IMR-90 (cell line): ENCODE data around the gene HTT-AS. TPM values are rescaled to one million over a fixed set of nuclear protein-coding genes. Genes with fewer than 3 reads are reported as not detected.

ENCODE experiments used
- ATAC-seq: fragments of 200-7000 bp; cut with Tn5 transposase; 2 replicates; pipeline ENCODE4 v1.9.1; 2020; ENCODE audit warnings: low read depth, mild to moderate bottlenecking, moderate library complexity
- BruUV-seq: library from RNA; stranded (reverse); fragments of 400-500 nt; replicated peaks from 2 replicates; lab custom pipeline; 2021; lab: Mats Ljungman, UMichigan
- CTCF ChIA-PET: fragments of 300-600 bp; formaldehyde crosslinking; extraction: SDS; loops from one replicate; lab custom pipeline; 2021; ENCODE audit warnings: antibody characterized with exemption; lab: Yijun Ruan, JAX
- POLR2A ChIA-PET: fragments of 300-600 bp; sonication (Branson Sonifier 250); formaldehyde crosslinking; loops from one replicate; lab custom pipeline; 2022; ENCODE audit warnings: antibody characterized with exemption; ENCODE audit not compliant: unreplicated experiment; lab: Charles Lee
- DNase-seq: peaks from one replicate; pipeline ENCODE4 v3.0.0; 2013
- H2AFZ ChIP-seq: replicated peaks from 2 replicates; pipeline ENCODE3; 2013; ENCODE audit warnings: low read length, mild to moderate bottlenecking; ENCODE audit not compliant: poor library complexity
- H2AK5ac ChIP-seq: 2 replicates; pipeline ENCODE4 v1.6.1; 2013; ENCODE audit warnings: low read depth, low read length, inconsistent platforms
- H2AK9ac ChIP-seq: replicated peaks from 2 replicates; pipeline ENCODE3; 2013; ENCODE audit warnings: mild to moderate bottlenecking, low read depth, low read length, moderate library complexity; ENCODE audit not compliant: poor library complexity
- H2BK120ac ChIP-seq: 2 replicates; pipeline ENCODE4 v1.6.1; 2013; ENCODE audit warnings: low read depth, low read length, inconsistent platforms
- H2BK15ac ChIP-seq: 3 replicates; pipeline ENCODE4 v1.6.1; 2013; ENCODE audit warnings: low read depth, low read length, inconsistent platforms
- H2BK20ac ChIP-seq: 2 replicates; pipeline ENCODE4 v1.6.1; 2013; ENCODE audit warnings: low read depth, mild to moderate bottlenecking, inconsistent platforms, low read length, moderate library complexity
- H2BK5ac ChIP-seq: 2 replicates; pipeline ENCODE4 v1.6.1; 2013; ENCODE audit warnings: mild to moderate bottlenecking, low read depth, low read length, inconsistent platforms; ENCODE audit not compliant: poor library complexity, severe bottlenecking
- H3K14ac ChIP-seq: replicated peaks from 2 replicates; pipeline ENCODE4 v1.6.1; 2013; ENCODE audit warnings: low read depth, low read length, inconsistent platforms
- H3K18ac ChIP-seq: 2 replicates; pipeline ENCODE4 v1.6.1; 2013; ENCODE audit warnings: low read depth, low read length, control low read depth
- H3K23ac ChIP-seq: 2 replicates; pipeline ENCODE4 v1.6.1; 2013; ENCODE audit warnings: low read depth, low read length, inconsistent platforms
- H3K27ac ChIP-seq: 2 replicates; pipeline ENCODE4 v1.5.1; 2013; ENCODE audit warnings: mild to moderate bottlenecking, control low read depth, low read length; ENCODE audit not compliant: insufficient read depth
- H3K27me3 ChIP-seq: 2 replicates; pipeline ENCODE4 v1.6.1; 2013; ENCODE audit warnings: low read length; ENCODE audit not compliant: control insufficient read depth, insufficient read depth
- H3K36me3 ChIP-seq: 2 replicates; pipeline ENCODE4 v1.6.1; 2013; ENCODE audit warnings: low read length, mixed read lengths; ENCODE audit not compliant: control insufficient read depth, insufficient read depth
- H3K4ac ChIP-seq: 2 replicates; pipeline ENCODE4 v1.6.1; 2013; ENCODE audit warnings: low read depth, low read length, inconsistent platforms
- H3K4me1 ChIP-seq: 2 replicates; pipeline ENCODE4 v1.6.1; 2013; ENCODE audit warnings: low read length, mixed read lengths; ENCODE audit not compliant: control insufficient read depth, insufficient read depth
- H3K4me2 ChIP-seq: 2 replicates; pipeline ENCODE4 v1.6.1; 2013; ENCODE audit warnings: low read depth, mild to moderate bottlenecking, control low read depth, low read length, moderate library complexity
- H3K4me3 ChIP-seq: 2 replicates; pipeline ENCODE4 v1.5.1; 2013; ENCODE audit warnings: low read depth, mild to moderate bottlenecking, control low read depth, low read length, moderate library complexity; ENCODE audit not compliant: insufficient read depth
- H3K56ac ChIP-seq: 2 replicates; pipeline ENCODE4 v1.6.1; 2013; ENCODE audit warnings: low read length, inconsistent platforms; ENCODE audit not compliant: insufficient read depth; ENCODE audit errors: extremely low read depth
- H3K79me1 ChIP-seq, 2 experiments: 2 replicates each; pipeline ENCODE4 v1.6.1; 2013; ENCODE audit warnings: low read length in 2 of 2, inconsistent platforms in 1 of 2, low read depth in 1 of 2
- H3K9ac ChIP-seq: 2 replicates; pipeline ENCODE4 v1.6.1; 2013; ENCODE audit warnings: low read depth, low read length, control low read depth
- H3K9me1 ChIP-seq: 2 replicates; pipeline ENCODE4 v1.6.1; 2013; ENCODE audit warnings: low read length, inconsistent platforms; ENCODE audit not compliant: insufficient read depth
- H3K9me3 ChIP-seq: 2 replicates; pipeline ENCODE4 v1.6.1; 2013; ENCODE audit warnings: low read length; ENCODE audit not compliant: control insufficient read depth, insufficient read depth
- H4K20me1 ChIP-seq: 2 replicates; pipeline ENCODE4 v1.6.1; 2013; ENCODE audit warnings: low read length, inconsistent platforms; ENCODE audit not compliant: insufficient read depth
- H4K5ac ChIP-seq: 2 replicates; pipeline ENCODE4 v1.6.1; 2013; ENCODE audit warnings: mild to moderate bottlenecking, low read depth, low read length, control low read depth
- H4K8ac ChIP-seq, 2 experiments: 2 replicates each; pipeline ENCODE4 v1.6.1; 2013; ENCODE audit warnings: low read depth in 2 of 2, low read length in 2 of 2, control low read depth in 1 of 2, inconsistent platforms in 1 of 2
- H4K91ac ChIP-seq: 2 replicates; pipeline ENCODE4 v1.6.1; 2013; ENCODE audit warnings: low read depth, low read length, inconsistent platforms; ENCODE audit not compliant: insufficient read depth
- BHLHE40 ChIP-seq: fragments of 150-350 bp; IDR thresholded peaks from 2 replicates; pipeline ENCODE4 v1.6.1; 2016; ENCODE audit warnings: mild to moderate bottlenecking, low read depth, low read length
- CEBPB ChIP-seq: IDR thresholded peaks from 2 replicates; pipeline ENCODE4 v1.6.1; 2012; ENCODE audit warnings: low read depth, low read length, improper control_type of control experiment
- CHD1 ChIP-seq: IDR thresholded peaks from 2 replicates; pipeline ENCODE4 v1.6.1; 2012; ENCODE audit warnings: low read depth, low read length, improper control_type of control experiment
- CTCF ChIP-seq: conservative IDR thresholded peaks from 2 replicates; pipeline ENCODE4 v1.5.1; 2012; ENCODE audit warnings: mild to moderate bottlenecking, low read depth, low read length, improper control_type of control experiment
- ELK1 ChIP-seq: fragments of 150-350 bp; IDR thresholded peaks from 2 replicates; pipeline ENCODE4 v1.6.1; 2016; ENCODE audit warnings: low read depth, mild to moderate bottlenecking, low read length, moderate library complexity, borderline replicate concordance
- FOS ChIP-seq: fragments of 150-350 bp; IDR thresholded peaks from 2 replicates; pipeline ENCODE4 v1.6.1; 2016; ENCODE audit warnings: low read depth, low read length
- MAFK ChIP-seq: IDR thresholded peaks from 2 replicates; pipeline ENCODE4 v1.6.1; 2012; ENCODE audit warnings: low read depth, low read length, improper control_type of control experiment
- MAZ ChIP-seq: IDR thresholded peaks from 2 replicates; pipeline ENCODE4 v1.6.1; 2012; ENCODE audit warnings: low read depth, mild to moderate bottlenecking, low read length, improper control_type of control experiment, moderate library complexity, borderline replicate concordance
- MXI1 ChIP-seq: IDR thresholded peaks from 2 replicates; pipeline ENCODE4 v1.6.1; 2012; ENCODE audit warnings: low read depth, mild to moderate bottlenecking, low read length, moderate library complexity, borderline replicate concordance
- NFE2L2 ChIP-seq: fragments of 150-350 bp; IDR thresholded peaks from 2 replicates; pipeline ENCODE4 v1.6.1; 2016; ENCODE audit warnings: low read depth, mild to moderate bottlenecking, low read length
- POLR2A ChIP-seq: IDR thresholded peaks from 2 replicates; pipeline ENCODE4 v1.6.1; 2012; ENCODE audit warnings: mild to moderate bottlenecking, low read depth, low read length
- RAD21 ChIP-seq: IDR thresholded peaks from 2 replicates; pipeline ENCODE4 v1.6.1; 2012; ENCODE audit warnings: low read length, improper control_type of control experiment
- RCOR1 ChIP-seq: IDR thresholded peaks from 2 replicates; pipeline ENCODE4 v1.6.1; 2012; ENCODE audit warnings: mild to moderate bottlenecking, low read length, improper control_type of control experiment; ENCODE audit not compliant: insufficient replicate concordance
- RFX5 ChIP-seq: IDR thresholded peaks from 2 replicates; pipeline ENCODE4 v1.8.0; 2012; ENCODE audit warnings: low read depth, mild to moderate bottlenecking, low read length, moderate library complexity
- SMC3 ChIP-seq: fragments of 150-350 bp; IDR thresholded peaks from 2 replicates; pipeline ENCODE4 v1.6.1; 2016; ENCODE audit warnings: low read depth, mild to moderate bottlenecking, antibody characterized with exemption, low read length, moderate library complexity
- USF2 ChIP-seq: fragments of 150-350 bp; IDR thresholded peaks from 2 replicates; pipeline ENCODE4 v1.6.1; 2017; ENCODE audit warnings: mild to moderate bottlenecking, antibody characterized with exemption, low read length, low read depth
- WGBS, 2 experiments: methylation state at CpG; one replicate each; pipeline versions ENCODE4 v1.1.5 to v1.1.7; 2013; ENCODE audit warnings: missing lambda C conversion rate in 2 of 2; ENCODE audit not compliant: insufficient read length in 1 of 2; ENCODE audit errors: extremely low coverage in 2 of 2; 5-methylcytosine and 5-hydroxymethylcytosine counted together
- dilution Hi-C: fragments of 300-500 bp; cut with HindIII; formaldehyde crosslinking; loops from one replicate; pipeline ENCODE4 v1.14.3; 2018; ENCODE audit warnings: low sequenced_read_pairs; ENCODE audit not compliant: unreplicated experiment
- in situ Hi-C: fragments of 300-500 bp; cut with MboI; formaldehyde crosslinking; loops from 3 replicates; pipeline ENCODE4 v1.14.3; 2019; ENCODE audit warnings: low sequenced_read_pairs, inconsistent platforms, mixed read lengths
- intact Hi-C: fragments of 100-400 bp; cut with micrococcal nuclease; formaldehyde crosslinking; loops from 2 replicates; pipeline ENCODE4 v1.10.0; 2022
- polyA plus RNA-seq, 3 experiments: library from polyadenylated mRNA; depleted of rRNA; stranded (reverse); fragments of >200 nt; gene quantifications; 2 replicates each; pipeline ENCODE4 v1.2.3, GENCODE V29; 2012; ENCODE audit warnings: low replicate concordance in 1 of 3
- total RNA-seq: library from RNA; depleted of rRNA; stranded (reverse); fragments of >200 nt; gene quantifications from 2 replicates; pipeline ENCODE4 v1.2.3, GENCODE V29; 2012

The HTT-AS gene
- total and polyA plus RNA-seq, 2 of the 4 experiments (the other 2 are of a cell fraction): not detected

- BruUV-seq: no TSS peak
- dilution Hi-C loops: no loop called here
- no peak overlapping the region for H2BK20ac ChIP-seq
- H3K4me2 ChIP-seq: no peak overlapping the region
- H3K4me1 ChIP-seq: no peaks in the 10 kb centered on the region
- peaks cover 21 to 31% of the 10 kb centered on the region in 2 experiments for H3K79me1 ChIP-seq
- POLR2A ChIA-PET: no interaction called here
- CTCF ChIA-PET: interaction anchor here (1.1 kb wide), 1 partner anchor 11 kb away, joined by 3 read pairs; no protein-coding TSS in a partner anchor
- H4K91ac ChIP-seq: no peak overlapping the region
- H4K5ac ChIP-seq: no peak overlapping the region
- TF ChIP-seq CHD1: no peak
- no peak for TF ChIP-seq MAZ
- TF ChIP-seq POLR2A: no peak
- TF ChIP-seq CTCF: no peak
- TF ChIP-seq MAFK: no peak
- TF ChIP-seq RCOR1: no peak
- no peak for TF ChIP-seq RAD21
- no peak for TF ChIP-seq RFX5
- TF ChIP-seq CEBPB: no peak
- no peak for TF ChIP-seq NFE2L2
- TF ChIP-seq BHLHE40: no peak
- no peak for TF ChIP-seq USF2
- no peak for TF ChIP-seq ELK1
- TF ChIP-seq FOS: no peak
- TF ChIP-seq MXI1: no peak
- TF ChIP-seq SMC3: no peak
- H3K9ac ChIP-seq: no peak overlapping the region
- no peak overlapping the region for H3K56ac ChIP-seq
- H3K27ac ChIP-seq: no peak overlapping the region
- no peak overlapping the region for H2AFZ ChIP-seq
- H2AK5ac ChIP-seq: no peak overlapping the region
- peaks cover 9% of the 10 kb centered on the region; the same call in 1 of the 2 replicates for H4K20me1 ChIP-seq
- peaks cover 20% of the 10 kb centered on the region for H3K36me3 ChIP-seq
- no peak for DNase-seq
- no peak overlapping the region for H2BK120ac ChIP-seq
- no peaks in the 10 kb centered on the region for H3K9me3 ChIP-seq
- 0 out of 2 replicates have a peak, but pooled peaks cover 8% of the 10 kb centered on the region for H3K9me1 ChIP-seq
- no peak overlapping the region for H2BK15ac ChIP-seq
- no peak overlapping the region for H3K14ac ChIP-seq
- H4K8ac ChIP-seq: no peak overlapping the region
- intact Hi-C loops: no loop called here
- no peak overlapping the region for H3K4ac ChIP-seq
- ATAC-seq: no peak
- 83% methylated on average over 1 of the region's 3 CpGs; no CpG with 5 or more reads in 1 of the 2 experiments for WGBS, 2 experiments
- no peaks in the 10 kb centered on the region for H3K27me3 ChIP-seq
- no peak overlapping the region for H2BK5ac ChIP-seq
- H3K4me3 ChIP-seq: no peak overlapping the region
- in situ Hi-C loops: no loop called here
- no peak overlapping the region for H3K23ac ChIP-seq
- no peak overlapping the region for H2AK9ac ChIP-seq
- no peak overlapping the region for H3K18ac ChIP-seq
Measured at GRCh38 chr4:3096202-3096601, 21.9 kb upstream of the HTT-AS start.
